DOHH2 (cell line): ENCODE results near the gene ZNF273.

ENCODE experiments used
- H3F3A ChIP-seq: fragments of 200-600 bp; sonication (generic), shearing (Covaris generic); 2 replicates; pipeline ENCODE4 v1.6.0; 2016; ENCODE audit warnings: antibody characterized with exemption, mild to moderate bottlenecking; ENCODE audit not compliant: control insufficient read depth, insufficient read depth
- H3K27ac ChIP-seq: fragments of 200-600 bp; sonication (generic); 2 replicates; pipeline ENCODE4 v1.5.1; 2014; ENCODE audit warnings: low read depth, mild to moderate bottlenecking, low read length, moderate library complexity
- H3K27me3 ChIP-seq: fragments of 200-600 bp; sonication (generic); 2 replicates; pipeline ENCODE4 v1.6.1; 2014; ENCODE audit warnings: mild to moderate bottlenecking, low read length, mixed read lengths; ENCODE audit not compliant: control insufficient read depth
- H3K36me3 ChIP-seq: fragments of 200-600 bp; sonication (generic); 2 replicates; pipeline ENCODE4 v1.6.1; 2014; ENCODE audit warnings: mild to moderate bottlenecking, low read length, moderate library complexity, mixed read lengths; ENCODE audit not compliant: control insufficient read depth
- H3K4me1 ChIP-seq: fragments of 200-600 bp; sonication (generic); 2 replicates; pipeline ENCODE4 v1.6.1; 2014; ENCODE audit warnings: mild to moderate bottlenecking, low read length, mixed read lengths; ENCODE audit not compliant: control insufficient read depth
- H3K4me2 ChIP-seq: fragments of 200-600 bp; sonication (generic); 2 replicates; pipeline ENCODE4 v1.6.0; 2014; ENCODE audit warnings: mild to moderate bottlenecking, low read length, moderate library complexity
- H3K4me3 ChIP-seq: fragments of 200-600 bp; sonication (generic); 2 replicates; pipeline ENCODE4 v1.5.1; 2014; ENCODE audit warnings: mild to moderate bottlenecking, low read length, mixed read lengths
- H3K79me2 ChIP-seq: fragments of 200-600 bp; sonication (generic); 2 replicates; pipeline ENCODE4 v1.6.1; 2014; ENCODE audit warnings: mild to moderate bottlenecking, low read length, mixed read lengths; ENCODE audit not compliant: control insufficient read depth
- H3K9me2 ChIP-seq: fragments of 200-600 bp; sonication (generic); replicated peaks from 2 replicates; pipeline ENCODE4 v1.6.1; 2014; ENCODE audit warnings: mild to moderate bottlenecking, low read length, mixed read lengths; ENCODE audit not compliant: control insufficient read depth
- H3K9me3 ChIP-seq: fragments of 200-600 bp; sonication (generic); 2 replicates; pipeline ENCODE4 v1.6.1; 2014; ENCODE audit warnings: antibody characterized with exemption, low read length, mixed read lengths; ENCODE audit not compliant: control insufficient read depth, insufficient read depth
- H4K20me1 ChIP-seq: fragments of 200-600 bp; sonication (generic); 2 replicates; pipeline ENCODE4 v1.6.0; 2014; ENCODE audit warnings: low read depth, mild to moderate bottlenecking, antibody characterized with exemption, low read length, moderate library complexity; ENCODE audit not compliant: control insufficient read depth, insufficient read depth
- CTCF ChIP-seq: fragments of 200-600 bp; sonication (generic); IDR thresholded peaks from one replicate; pipeline ENCODE4 v1.5.1; 2014; ENCODE audit warnings: antibody characterized with exemption, mild to moderate bottlenecking, low read depth, low read length; ENCODE audit not compliant: poor library complexity, severe bottlenecking
- EZH2phosphoT487 ChIP-seq: fragments of 200-600 bp; sonication (generic); IDR thresholded peaks from 2 replicates; pipeline ENCODE4 v1.6.1; 2017; ENCODE audit warnings: borderline replicate concordance, mild to moderate bottlenecking, antibody characterized with exemption, low read length, moderate library complexity, mixed read lengths

ZNF273 gene

GRCh38 chr7:64873155-64873500 is 29.9 kb upstream of the ZNF273 start:
- H3K4me1 ChIP-seq = no peaks in the 10 kb centered on the region
- H4K20me1 ChIP-seq = no peaks in the 10 kb centered on the region
- H3K9me2 ChIP-seq = no peaks in the 10 kb centered on the region
- no peaks in the 10 kb centered on the region for H3K27me3 ChIP-seq
- H3K36me3 ChIP-seq = no peaks in the 10 kb centered on the region
- no peak for TF ChIP-seq CTCF
- TF ChIP-seq EZH2phosphoT487 = no peak
- no peaks in the 10 kb centered on the region for H3K79me2 ChIP-seq
- H3K9me3 ChIP-seq = peaks cover 26% of the 10 kb centered on the region; the same call in 1 of the 2 replicates
- H3K4me2 ChIP-seq = no peak overlapping the region
- no peaks in the 10 kb centered on the region for H3F3A ChIP-seq
- no peak overlapping the region for H3K4me3 ChIP-seq
- no peak overlapping the region for H3K27ac ChIP-seq

- Histone ChIP-seq H3K27ac (no peak overlapping the region), H3K9me3 (peaks cover 30% of the 10 kb centered on the region; the same call in 1 of the 2 replicates), H3K4me2 (no peak overlapping the region), H3K27me3 (no peaks in the 10 kb centered on the region), H4K20me1 (no peaks in the 10 kb centered on the region), H3K79me2 (no peaks in the 10 kb centered on the region), H3K36me3 (no peaks in the 10 kb centered on the region), H3F3A (no peaks in the 10 kb centered on the region), H3K4me1 (no peaks in the 10 kb centered on the region), H3K9me2 (no peaks in the 10 kb centered on the region), H3K4me3 (no peak overlapping the region)
- no peak for TF ChIP-seq EZH2phosphoT487
- TF ChIP-seq CTCF = no peak
Observed at GRCh38 chr7:64873517-64873916, 29.6 kb upstream of the ZNF273 start.

GRCh38 chr7:64874114-64874513 is 29.0 kb upstream of the ZNF273 start:
- no peak overlapping the region for H3K4me3 ChIP-seq
- H3F3A ChIP-seq = no peaks in the 10 kb centered on the region
- H3K27ac ChIP-seq = no peak overlapping the region
- no peaks in the 10 kb centered on the region for H3K27me3 ChIP-seq
- H3K4me1 ChIP-seq = no peaks in the 10 kb centered on the region
- H3K9me3 ChIP-seq = peaks cover 33% of the 10 kb centered on the region; the same call in 1 of the 2 replicates
- no peaks in the 10 kb centered on the region for H3K79me2 ChIP-seq
- TF ChIP-seq CTCF (no peak), EZH2phosphoT487 (no peak)
- H3K9me2 ChIP-seq = no peaks in the 10 kb centered on the region
- H3K36me3 ChIP-seq = no peaks in the 10 kb centered on the region
- H3K4me2 ChIP-seq = no peak overlapping the region
- H4K20me1 ChIP-seq = no peaks in the 10 kb centered on the region
